ENCODE data around the gene NDUFB10. TPM values are rescaled to one million over a fixed set of nuclear protein-coding genes. Genes with fewer than 3 reads are reported as not detected.
A peak's percentile ranks its signal among the peaks of the same experiment; 100 is the strongest.

NDUFB10 gene
- total and polyA plus RNA-seq, 12 donors = 375 to 1,046 (median 590) TPM

GRCh38 chr16:2003827-2004641 is 44.7 kb downstream of the NDUFB10 start:
- DNase-seq (peak; percentile 89 to 90), ATAC-seq (peak; percentile 80 to 90 (median 87))
- TF ChIP-seq CTCF (IDR thresholded peaks at IDR 0.05) = peak; percentile 87 to 98 (median 97)
- Histone ChIP-seq H3K4me1 (peaks cover 34 to 59% (median 47%) of the 10 kb centered on the region in 9 donors), H3K27ac (peak overlapping the region in 4 of 10 donors; percentile 34 to 59 (median 40)), H3K36me3 (peaks cover 16 to 60% (median 42%) of the 10 kb centered on the region in 9 donors), H3K27me3 (no peaks in the 10 kb centered on the region), H3K4me3 (peak overlapping the region in 6 of 10 donors; percentile 9 to 34 (median 22)), H3K9me3 (no peaks in the 10 kb centered on the region)
- WGBS, 2 donors = 28 to 31% methylated on average over 36 of the region's 36 CpGs
- intact Hi-C loops (cut with DNase I) = loop anchor here in 2 of 10 donors (5.0 to 10.0 kb wide), 2 partner anchors 138 to 141 kb away; partner anchors contain the start of gene RAB26 (in 1 of the 2)

- no peak for DNase-seq
- no peak for TF ChIP-seq CTCF (IDR thresholded peaks at IDR 0.05)
- ATAC-seq = no peak
- intact Hi-C loops (cut with DNase I) = loop anchor here in 2 of 10 donors (5.0 to 10.0 kb wide), 2 partner anchors 137 to 140 kb away; partner anchors contain the start of gene RAB26 (in 1 of the 2)
- Histone ChIP-seq H3K36me3 (peaks cover 13 to 51% (median 33%) of the 10 kb centered on the region in 9 donors), H3K9me3 (no peaks in the 10 kb centered on the region), H3K27ac (no peak overlapping the region), H3K27me3 (no peaks in the 10 kb centered on the region), H3K4me3 (no peak overlapping the region), H3K4me1 (peaks cover 34 to 60% (median 47%) of the 10 kb centered on the region in 9 donors)
- WGBS, 2 donors = 77 to 86% methylated on average over 34 of the region's 34 CpGs
Measured at GRCh38 chr16:2004795-2005517, 45.6 kb downstream of the NDUFB10 start.

GRCh38 chr16:2005646-2006045 is 46.3 kb downstream of the NDUFB10 start:
- Histone ChIP-seq H3K36me3 (peaks cover 13 to 44% (median 26%) of the 10 kb centered on the region in 9 donors), H3K4me1 (peaks cover 37 to 67% (median 54%) of the 10 kb centered on the region in 9 donors), H3K9me3 (no peaks in the 10 kb centered on the region), H3K27me3 (no peaks in the 10 kb centered on the region), H3K4me3 (no peak overlapping the region), H3K27ac (no peak overlapping the region)
- peak in 1 of 9 donors; percentile 7 for TF ChIP-seq CTCF (IDR thresholded peaks at IDR 0.05)
- DNase-seq = no peak
- intact Hi-C loops (cut with DNase I) = loop anchor here in 1 of 10 donors (10.0 kb wide), 1 partner anchor 139 kb away; the partner anchor contains the start of gene RAB26
- WGBS, 2 donors = 78 to 84% methylated on average over 21 of the region's 21 CpGs
- no peak for ATAC-seq

GRCh38 chr16:2006317-2006716 is 47.0 kb downstream of the NDUFB10 start:
- no peak for ATAC-seq
- TF ChIP-seq CTCF (IDR thresholded peaks at IDR 0.05) = no peak
- Histone ChIP-seq H3K27ac (no peak overlapping the region), H3K4me1 (peaks cover 37 to 69% (median 55%) of the 10 kb centered on the region in 9 donors), H3K9me3 (no peaks in the 10 kb centered on the region), H3K36me3 (peaks cover 10 to 37% (median 21%) of the 10 kb centered on the region in 9 donors), H3K4me3 (no peak overlapping the region), H3K27me3 (no peaks in the 10 kb centered on the region)
- no peak for DNase-seq
- 91 to 92% methylated on average over 8 of the region's 8 CpGs for WGBS, 2 donors
- intact Hi-C loops (cut with DNase I) = loop anchor here in 1 of 10 donors (10.0 kb wide), 1 partner anchor 138 kb away; the partner anchor contains the start of gene RAB26
